ENCODE data around the gene CCDC197. TPM values are rescaled to one million over a fixed set of nuclear protein-coding genes. Genes with fewer than 3 reads are reported as not detected.

CCDC197 gene
- total RNA-seq, 1 experiment from 2014 or later = not detected

DNA sequence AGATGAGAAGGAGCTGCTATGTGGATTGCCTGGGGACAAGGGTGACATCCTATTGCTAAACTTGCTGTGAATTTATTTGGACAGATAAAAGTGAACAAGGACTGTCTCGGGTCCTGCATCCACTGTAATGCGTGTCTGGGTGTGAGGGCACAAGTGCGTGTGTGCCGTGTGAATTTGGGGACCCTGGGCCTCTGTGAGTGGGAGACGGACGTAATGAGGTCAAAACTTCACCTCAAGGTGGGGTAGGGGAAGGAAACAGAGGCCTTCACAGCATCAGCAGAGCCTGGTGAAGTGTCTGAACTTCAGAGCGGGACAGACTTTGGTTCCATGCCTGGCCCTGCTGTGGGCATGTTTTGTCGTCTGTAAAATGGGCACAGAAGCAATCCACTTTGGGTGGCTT is 35.5 kb upstream of the CCDC197 start:
- H3K4me3 Mint-ChIP-seq = no peak overlapping the region
- peaks cover 16% of the 10 kb centered on the region for H3K4me1 Mint-ChIP-seq
- TF ChIP-seq EMX1 (CRISPR knock-in tag; IDR thresholded peaks at IDR 0.05) (no peak), ETV6 (CRISPR knock-in tag; IDR thresholded peaks at IDR 0.05) (no peak)

GRCh38 chr14:93962701-93963601 is 34.1 kb upstream of the CCDC197 start:
- ATAC-seq (no peak), DNase-seq (ENCODE audit: low spot score) (no peak)
- H3K4me3 Mint-ChIP-seq = no peak overlapping the region
- no peak for TF ChIP-seq ZNF317 (CRISPR knock-in tag; IDR thresholded peaks at IDR 0.05; ENCODE audit: borderline replicate concordance, low read depth)
- TF ChIP-seq, protein P1, sequence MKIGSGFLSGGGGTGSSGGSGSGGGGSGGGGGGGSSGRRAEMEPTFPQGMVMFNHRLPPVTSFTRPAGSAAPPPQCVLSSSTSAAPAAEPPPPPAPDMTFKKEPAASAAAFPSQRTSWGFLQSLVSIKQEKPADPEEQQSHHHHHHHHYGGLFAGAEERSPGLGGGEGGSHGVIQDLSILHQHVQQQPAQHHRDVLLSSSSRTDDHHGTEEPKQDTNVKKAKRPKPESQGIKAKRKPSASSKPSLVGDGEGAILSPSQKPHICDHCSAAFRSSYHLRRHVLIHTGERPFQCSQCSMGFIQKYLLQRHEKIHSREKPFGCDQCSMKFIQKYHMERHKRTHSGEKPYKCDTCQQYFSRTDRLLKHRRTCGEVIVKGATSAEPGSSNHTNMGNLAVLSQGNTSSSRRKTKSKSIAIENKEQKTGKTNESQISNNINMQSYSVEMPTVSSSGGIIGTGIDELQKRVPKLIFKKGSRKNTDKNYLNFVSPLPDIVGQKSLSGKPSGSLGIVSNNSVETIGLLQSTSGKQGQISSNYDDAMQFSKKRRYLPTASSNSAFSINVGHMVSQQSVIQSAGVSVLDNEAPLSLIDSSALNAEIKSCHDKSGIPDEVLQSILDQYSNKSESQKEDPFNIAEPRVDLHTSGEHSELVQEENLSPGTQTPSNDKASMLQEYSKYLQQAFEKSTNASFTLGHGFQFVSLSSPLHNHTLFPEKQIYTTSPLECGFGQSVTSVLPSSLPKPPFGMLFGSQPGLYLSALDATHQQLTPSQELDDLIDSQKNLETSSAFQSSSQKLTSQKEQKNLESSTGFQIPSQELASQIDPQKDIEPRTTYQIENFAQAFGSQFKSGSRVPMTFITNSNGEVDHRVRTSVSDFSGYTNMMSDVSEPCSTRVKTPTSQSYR (CRISPR knock-in tag; IDR thresholded peaks at IDR 0.05) = no peak
- TF ChIP-seq NFATC4 (CRISPR knock-in tag; IDR thresholded peaks at IDR 0.05) = no peak
- no peak for TF ChIP-seq FOXK1 (CRISPR knock-in tag; IDR thresholded peaks at IDR 0.05)
- TF ChIP-seq, protein P2, sequence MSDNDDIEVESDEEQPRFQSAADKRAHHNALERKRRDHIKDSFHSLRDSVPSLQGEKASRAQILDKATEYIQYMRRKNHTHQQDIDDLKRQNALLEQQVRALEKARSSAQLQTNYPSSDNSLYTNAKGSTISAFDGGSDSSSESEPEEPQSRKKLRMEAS (CRISPR knock-in tag; IDR thresholded peaks at IDR 0.05) = no peak
- no peak for TF ChIP-seq TEAD4 (CRISPR knock-in tag; IDR thresholded peaks at IDR 0.05)
- TF ChIP-seq NR3C1 (CRISPR knock-in tag; conservative IDR thresholded peaks at IDR 0.05; ENCODE audit: low read depth) = no peak
- TF ChIP-seq E2F1 (CRISPR knock-in tag; IDR thresholded peaks at IDR 0.05) = no peak
- no peak overlapping the region for H3K27ac Mint-ChIP-seq
- POLR2A ChIA-PET = no interaction called here
- H3K36me3 Mint-ChIP-seq = no peaks in the 10 kb centered on the region
- no peaks in the 10 kb centered on the region for H3K9me3 Mint-ChIP-seq
- CTCF ChIA-PET = interaction anchor here (0.6 to 3.1 kb wide), 3 partner anchors 12 to 1236 kb away, joined by 3 to 18 read pairs (median 3); no protein-coding TSS in a partner anchor
- H3K4me1 Mint-ChIP-seq = peaks cover 16% of the 10 kb centered on the region
- no peaks in the 10 kb centered on the region for H3K27me3 Mint-ChIP-seq (ENCODE audit: low read depth)

More for the DNA sequence above, 35.5 kb upstream of the CCDC197 start:
- H3K9me3 Mint-ChIP-seq = no peaks in the 10 kb centered on the region
- no peaks in the 10 kb centered on the region for H3K36me3 Mint-ChIP-seq
- no peak for DNase-seq (ENCODE audit: low spot score)
- ATAC-seq = no peak
- H3K27ac Mint-ChIP-seq = 0 out of 2 replicates have a peak overlapping the region, but pooled peaks have one; percentile 30
- POLR2A ChIA-PET = no interaction called here
- no peaks in the 10 kb centered on the region for H3K27me3 Mint-ChIP-seq (ENCODE audit: low read depth)
- CTCF ChIA-PET = interaction anchor here (7.5 kb wide), 1 partner anchor 21 kb away, joined by 52 read pairs; no protein-coding TSS in a partner anchor

- no peak for TF ChIP-seq ATF6 (CRISPR knock-in tag; IDR thresholded peaks at IDR 0.05)
- no peak for TF ChIP-seq FOXK1 (CRISPR knock-in tag; IDR thresholded peaks at IDR 0.05)
- no peak for TF ChIP-seq CTCF (IDR thresholded peaks at IDR 0.05)
- TF ChIP-seq CREB1 (CRISPR knock-in tag; IDR thresholded peaks at IDR 0.05) = no peak
- TF ChIP-seq KAT7 (CRISPR knock-in tag; IDR thresholded peaks at IDR 0.05; ENCODE audit: borderline replicate concordance) = no peak
- TF ChIP-seq GRHL2 (CRISPR knock-in tag; IDR thresholded peaks at IDR 0.05; ENCODE audit: insufficient replicate concordance, severe bottlenecking) = no peak
- ChIA-PET CTCF (interaction anchor here (3.1 kb wide), 1 partner anchor 24 kb away, joined by 18 read pairs; no protein-coding TSS in a partner anchor), POLR2A (no interaction called here)
- H3K4me1 Mint-ChIP-seq = peaks cover 15% of the 10 kb centered on the region
- DNase-seq (ENCODE audit: low spot score) (no peak), ATAC-seq (no peak)
- H3K4me3 Mint-ChIP-seq = no peak overlapping the region
- H3K27me3 Mint-ChIP-seq (ENCODE audit: low read depth) = no peaks in the 10 kb centered on the region
- H3K9me3 Mint-ChIP-seq = no peaks in the 10 kb centered on the region
- no peak overlapping the region for H3K27ac Mint-ChIP-seq
- no peaks in the 10 kb centered on the region for H3K36me3 Mint-ChIP-seq
Observed at GRCh38 chr14:93963692-93964091, 33.4 kb upstream of the CCDC197 start.

All from WTC11 (cell line).